GM12878 (cell line): Measurements from ENCODE around the gene PHF2. TPM values are rescaled to one million over a fixed set of nuclear protein-coding genes. Genes with fewer than 3 reads are reported as not detected.

Source experiments
- ATAC-seq: fragments of 200-7000 bp; cut with Tn5 transposase; 3 replicates; pipeline ENCODE4 v1.9.1; 2020; ENCODE audit warnings: mild to moderate bottlenecking, moderate library complexity
- BruUV-seq: library from RNA; stranded (reverse); fragments of 400-500 nt; replicated peaks from 2 replicates; lab custom pipeline; 2021; lab: Mats Ljungman, UMichigan
- CTCF ChIA-PET: fragments of 300-600 bp; sonication (Branson Sonifier 250); formaldehyde crosslinking; extraction: SDS; loops from one replicate; lab custom pipeline; 2021; ENCODE audit warnings: inconsistent platforms; lab: Yijun Ruan, JAX
- POLR2A ChIA-PET: fragments of 350-600 bp; formaldehyde crosslinking; extraction: SDS; loops from one replicate; lab custom pipeline; 2021; ENCODE audit warnings: inconsistent platforms; lab: Charles Lee
- RAD21 ChIA-PET: fragments of 300-600 bp; sonication (Branson Sonifier 250); formaldehyde crosslinking; loops from one replicate; lab custom pipeline; 2023; ENCODE audit warnings: antibody characterized with exemption; ENCODE audit not compliant: unreplicated experiment; lab: Charles Lee
- SMC1A ChIA-PET: fragments of 300-600 bp; sonication (Branson Sonifier 250); formaldehyde crosslinking; loops from one replicate; lab custom pipeline; 2023; ENCODE audit not compliant: unreplicated experiment, uncharacterized antibody; lab: Charles Lee
- DNase-seq: peaks from one replicate; pipeline ENCODE4 v3.0.0-alpha.2; 2011; ENCODE audit warnings: low read depth, low spot score
- FAIRE-seq: peaks from 3 replicates; lab custom pipeline; 2011; peaks lifted over from hg19 to GRCh38; lab: Jason Lieb, UNC
- H2AFZ ChIP-seq: 2 replicates; pipeline ENCODE4 v1.6.0; 2011; ENCODE audit warnings: low read depth, low read length, control low read depth; ENCODE audit not compliant: control insufficient read depth
- H3K27ac ChIP-seq: 2 replicates; pipeline ENCODE4 v1.5.1; 2011; ENCODE audit warnings: control low read depth; ENCODE audit not compliant: control insufficient read depth, insufficient read depth
- H3K27me3 ChIP-seq, 2 experiments: replicated peaks in 1 of 2; 2 replicates each; pipeline versions ENCODE4 v1.6.0 to v1.6.1; 2011; ENCODE audit warnings: low read length in 1 of 2; ENCODE audit not compliant: control insufficient read depth in 2 of 2, insufficient read depth in 2 of 2
- H3K36me3 ChIP-seq, 2 experiments: 2 replicates each; pipeline ENCODE4 v1.5.1; 2011; ENCODE audit warnings: low read length in 1 of 2; ENCODE audit not compliant: control insufficient read depth in 2 of 2, insufficient read depth in 2 of 2
- H3K4me1 ChIP-seq: 2 replicates; pipeline ENCODE4 v1.6.1; 2011; ENCODE audit warnings: mild to moderate bottlenecking, low read length, moderate library complexity, mixed read lengths; ENCODE audit not compliant: control insufficient read depth, insufficient read depth
- H3K4me2 ChIP-seq: 2 replicates; pipeline ENCODE4 v1.6.0; 2011; ENCODE audit warnings: control low read depth; ENCODE audit not compliant: control insufficient read depth, insufficient read depth
- H3K4me3 ChIP-seq: fragments of 200-600 bp; sonication (generic); 2 replicates; pipeline ENCODE4 v1.5.1; 2016
- H3K79me2 ChIP-seq: 2 replicates; pipeline ENCODE4 v1.6.0; 2011; ENCODE audit warnings: low read length; ENCODE audit not compliant: control insufficient read depth, insufficient read depth
- H3K9ac ChIP-seq: 2 replicates; pipeline ENCODE4 v1.8.0; 2011; ENCODE audit warnings: low read length, control low read depth, mixed read lengths; ENCODE audit not compliant: control insufficient read depth, insufficient read depth
- H3K9me3 ChIP-seq: replicated peaks from 3 replicates; pipeline ENCODE4 v1.5.1; 2011; ENCODE audit warnings: mild to moderate bottlenecking, low read length; ENCODE audit not compliant: control insufficient read depth, insufficient read depth
- H4K20me1 ChIP-seq: 2 replicates; pipeline ENCODE4 v1.6.0; 2011; ENCODE audit not compliant: control insufficient read depth, insufficient read depth
- CBX5 ChIP-seq: sonication (generic); IDR thresholded peaks from 2 replicates; pipeline ENCODE4 v1.6.1; 2016; ENCODE audit warnings: low read depth, moderate library complexity, mild to moderate bottlenecking, inconsistent platforms
- JUND ChIP-seq: IDR thresholded peaks from 2 replicates; pipeline ENCODE4 v1.6.1; 2012; ENCODE audit warnings: low read depth, mild to moderate bottlenecking, low read length, improper control_type of control experiment, moderate library complexity
- PAX5 ChIP-seq: IDR thresholded peaks from 2 replicates; pipeline ENCODE4 v1.6.1; 2011; ENCODE audit warnings: low read depth, low read length, borderline replicate concordance
- RB1 ChIP-seq: fragments of 450-650 bp; formaldehyde crosslinking; IDR thresholded peaks from 2 replicates; pipeline ENCODE4 v1.6.1; 2017; ENCODE audit warnings: mild to moderate bottlenecking, borderline replicate concordance
- SIN3A ChIP-seq: IDR thresholded peaks from 2 replicates; pipeline ENCODE4 v1.6.1; 2012; ENCODE audit warnings: low read depth, low read length, improper control_type of control experiment
- TCF3 ChIP-seq: IDR thresholded peaks from 2 replicates; pipeline ENCODE4 v1.6.1; 2012; ENCODE audit warnings: low read depth, mild to moderate bottlenecking, low read length, borderline replicate concordance; ENCODE audit not compliant: insufficient read depth
- ZBTB11 ChIP-seq: fragments of 450-650 bp; formaldehyde crosslinking; IDR thresholded peaks from 2 replicates; pipeline ENCODE4 v1.5.0; 2022; ENCODE audit warnings: mild to moderate bottlenecking, missing genetic modification characterization
- ZBTB33 ChIP-seq: fragments of 450-650 bp; IDR thresholded peaks from 2 replicates; pipeline ENCODE4 v1.6.1; 2017; ENCODE audit warnings: mild to moderate bottlenecking
- WGBS: methylation state at CpG from one replicate; pipeline ENCODE4 v1.1.6; 2016; ENCODE audit warnings: low lambda C conversion rate; ENCODE audit not compliant: insufficient replicate concordance, insufficient coverage; ENCODE audit errors: missing lambda C conversion rate; 5-methylcytosine and 5-hydroxymethylcytosine counted together
- in situ Hi-C: fragments of 300-500 bp; cut with MboI; formaldehyde crosslinking; loops from 9 replicates; pipeline ENCODE4 v1.14.3; 2018; ENCODE audit warnings: mixed read lengths
- intact Hi-C: fragments of 100-400 bp; cut with micrococcal nuclease; formaldehyde crosslinking; loops from one replicate; pipeline ENCODE4 v1.14.2; 2022; ENCODE audit not compliant: unreplicated experiment
- polyA plus RNA-seq, 11 experiments: library from polyadenylated mRNA; depleted of rRNA in 4 of 11; unstranded in 6 of 11; stranded (reverse) in 5 of 11; fragments of >200 nt; fragmentation: Nextera tagmentation in 4 of 11; fragmentation: Illumina TruSeq in 1 of 11; extraction: Ambion mirVana in 4 of 11; extraction: Trizol in 1 of 11; gene quantifications; 1 replicate in 1 of 11; 2 replicates in 10 of 11; pipeline versions ENCODE4 v1.2.1 to v1.2.3, GENCODE V29; 2011 to 2016; ENCODE audit warnings: inconsistent platforms in 2 of 11, missing spikeins in 2 of 11, low read depth in 1 of 11
- total RNA-seq, 4 experiments: library from RNA; depleted of rRNA in 3 of 4; stranded (reverse); fragments of >200 nt in 3 of 4; fragmentation: Illumina TruSeq in 1 of 4; extraction: Trizol in 1 of 4; gene quantifications; 2 replicates each; pipeline versions ENCODE4 v1.2.1 to v1.2.3, GENCODE V29; 2013 to 2021

PHF2 gene
- total and polyA plus RNA-seq, 10 of the 15 experiments (the other 5 are each of a cell fraction or from before 2014, with no cell fraction given): 0.34 to 13.3 (median 5.5) TPM

- Histone ChIP-seq H3K4me1 (no peaks in the 10 kb centered on the region), H3K9me3 (no peaks in the 10 kb centered on the region), H3K9ac (no peak overlapping the region), H3K36me3 (peaks cover 0 to 2% of the 10 kb centered on the region in 2 experiments; a peak in 3 of 4 replicates), H3K79me2 (no peaks in the 10 kb centered on the region), H3K27ac (no peak overlapping the region), H3K4me3 (no peak overlapping the region), H3K4me2 (no peak overlapping the region), H2AFZ (no peak overlapping the region), H3K27me3 (no peaks in the 10 kb centered on the region), H4K20me1 (no peaks in the 10 kb centered on the region)
- WGBS: 84% methylated on average over 8 of the region's 8 CpGs
- ChIA-PET POLR2A (no interaction called here), CTCF (no interaction called here), RAD21 (no interaction called here), SMC1A (no interaction called here)
- TF ChIP-seq RB1 (no peak), ZBTB33 (no peak)
- BruUV-seq: no TSS peak
- no peak for FAIRE-seq
- intact Hi-C loops (no loop called here), in situ Hi-C loops (no loop called here)
- no peak for DNase-seq
- ATAC-seq: no peak
These were observed 81.1 kb downstream of the PHF2 start for GRCh38 chr9:93657331-93658111.

GRCh38 chr9:93658184-93658925 lies 82.0 kb downstream of the PHF2 start:
- Histone ChIP-seq H3K4me3 (no peak overlapping the region), H3K4me2 (no peak overlapping the region), H3K9ac (no peak overlapping the region), H2AFZ (no peak overlapping the region), H3K9me3 (no peaks in the 10 kb centered on the region), H3K27ac (no peak overlapping the region), H3K36me3 (no peaks in the 10 kb centered on the region; a peak in 3 of 4 replicates), H3K27me3 (no peaks in the 10 kb centered on the region), H3K79me2 (no peaks in the 10 kb centered on the region), H3K4me1 (no peaks in the 10 kb centered on the region), H4K20me1 (no peaks in the 10 kb centered on the region)
- ATAC-seq: no peak
- ChIA-PET CTCF (no interaction called here), RAD21 (no interaction called here), SMC1A (no interaction called here), POLR2A (no interaction called here)
- BruUV-seq: no TSS peak
- in situ Hi-C loops: no loop called here
- intact Hi-C loops: no loop called here
- FAIRE-seq: no peak
- WGBS: 94% methylated on average over 12 of the region's 12 CpGs
- DNase-seq: no peak
- TF ChIP-seq PAX5 (no peak), SIN3A (no peak), JUND (no peak), ZBTB11 (CRISPR knock-in tag) (no peak), CBX5 (no peak), TCF3 (no peak)
